OCI-LY3 (cell line): ENCODE data around the gene LOXL1.

Experiments
- CTCF ChIP-seq: fragments of 200-600, 300-600 bp; sonication (generic); IDR thresholded peaks from 2 replicates; pipeline ENCODE4 v1.5.1; 2014; ENCODE audit warnings: antibody characterized with exemption, low read length, low read depth
- EZH2phosphoT487 ChIP-seq: fragments of 200-600 bp; shearing (Covaris generic); IDR thresholded peaks from 2 replicates; pipeline ENCODE4 v1.6.1; 2018; ENCODE audit warnings: antibody characterized with exemption, mixed run types, low read depth

GRCh38 chr15:73934281-73934680 lies 8.0 kb downstream of the LOXL1 start:
- TF ChIP-seq CTCF (no peak), EZH2phosphoT487 (no peak)
